HCT116 (cell line): Measurements from ENCODE around the gene PLEKHM3. TPM values are rescaled to one million over a fixed set of nuclear protein-coding genes. Genes with fewer than 3 reads are reported as not detected.

ENCODE experiments used
- ATAC-seq: fragments of 200-7000 bp; cut with Tn5 transposase; 2 replicates; pipeline ENCODE4 v1.9.1; 2020; ENCODE audit warnings: mild to moderate bottlenecking, moderate library complexity
- BruUV-seq: library from RNA; stranded (reverse); fragments of 400-500 nt; replicated peaks from 2 replicates; lab custom pipeline; 2021; lab: Mats Ljungman, UMichigan
- CTCF ChIA-PET: fragments of 300-600 bp; sonication (Branson Sonifier 250); formaldehyde crosslinking; loops from one replicate; lab custom pipeline; 2021; ENCODE audit warnings: antibody characterized with exemption; lab: Charles Lee
- POLR2A ChIA-PET: fragments of 300-600, 350-600 bp; sonication (Branson Sonifier 250); formaldehyde crosslinking; loops from one replicate; lab custom pipeline; 2021; ENCODE audit warnings: antibody characterized with exemption; lab: Charles Lee
- RAD21 ChIA-PET, 2 experiments: fragments of 300-600 bp; sonication (Branson Sonifier 250); formaldehyde crosslinking; loops; one replicate each; lab custom pipeline; 2023; ENCODE audit warnings: low total read pairs in 2 of 2; ENCODE audit not compliant: uncharacterized antibody in 2 of 2, unreplicated experiment in 2 of 2, low non-redundant PET in 1 of 2; lab: Charles Lee
- DNase-seq: peaks from one replicate; pipeline ENCODE4 v3.0.0-alpha.2; 2010; ENCODE audit warnings: low read depth, low spot score
- H2AFZ ChIP-seq: fragments of 200-600 bp; shearing (Covaris generic), sonication (generic); 2 replicates; pipeline ENCODE4 v1.6.1; 2017; ENCODE audit warnings: low read depth, mixed run types, mixed read lengths, antibody characterized with exemption, low read length; ENCODE audit not compliant: poor library complexity, severe bottlenecking
- H3K27ac ChIP-seq: 2 replicates; pipeline ENCODE4 v1.5.1; 2012; ENCODE audit warnings: low read depth, low read length
- H3K27me3 ChIP-seq: fragments of 200-600 bp; sonication (generic); 2 replicates; pipeline ENCODE4 v1.6.1; 2016; ENCODE audit warnings: mixed run types, low read length, mixed read lengths; ENCODE audit not compliant: insufficient read depth
- H3K36me3 ChIP-seq, 2 experiments: fragments of 200-500 bp in 1 of 2; fragments of 200-600 bp in 1 of 2; sonication (Bioruptor generic) in 1 of 2; sonication (generic) in 1 of 2; 2 replicates each; pipeline versions ENCODE4 v1.5.1 to v1.6.1; 2014 to 2016; ENCODE audit warnings: low read length in 2 of 2, inconsistent platforms in 1 of 2, mixed read lengths in 1 of 2, mixed run types in 1 of 2; ENCODE audit not compliant: insufficient read depth in 2 of 2, control insufficient read depth in 1 of 2
- H3K4me1 ChIP-seq, 2 experiments: fragments of 200-600 bp in 1 of 2; sonication (generic) in 1 of 2; 2 replicates each; pipeline versions ENCODE4 v1.5.1 to v1.6.1; 2012 to 2017; ENCODE audit warnings: low read length in 2 of 2, inconsistent platforms in 1 of 2, mild to moderate bottlenecking in 1 of 2, mixed read lengths in 1 of 2, mixed run types in 1 of 2, moderate library complexity in 1 of 2; ENCODE audit not compliant: insufficient read depth in 2 of 2, control insufficient read depth in 1 of 2
- H3K4me2 ChIP-seq: fragments of 200-600 bp; sonication (generic); 2 replicates; pipeline ENCODE4 v1.6.1; 2017; ENCODE audit warnings: mixed run types, low read length, mixed read lengths
- H3K4me3 ChIP-seq, 2 experiments: fragments of 200-600 bp in 1 of 2; sonication (generic) in 1 of 2; replicated peaks in 1 of 2; 2 replicates each; pipeline ENCODE4 v1.5.1; 2011 to 2016; ENCODE audit warnings: low read length in 2 of 2, control low read depth in 1 of 2, low read depth in 1 of 2, mild to moderate bottlenecking in 1 of 2, mixed read lengths in 1 of 2, mixed run types in 1 of 2
- H3K79me2 ChIP-seq: fragments of 200-600 bp; sonication (generic); 2 replicates; pipeline ENCODE4 v1.6.1; 2017; ENCODE audit warnings: mild to moderate bottlenecking, mixed run types, low read length, moderate library complexity, mixed read lengths; ENCODE audit not compliant: insufficient read depth
- H3K9ac ChIP-seq: fragments of 200-600 bp; sonication (generic); 2 replicates; pipeline ENCODE4 v1.6.1; 2016; ENCODE audit warnings: low read length, mixed read lengths
- H3K9me2 ChIP-seq: fragments of 200-600 bp; sonication (generic), shearing (Covaris generic); 2 replicates; pipeline ENCODE4 v1.6.1; 2017; ENCODE audit warnings: mixed run types, mild to moderate bottlenecking, moderate library complexity; ENCODE audit not compliant: insufficient read depth
- H3K9me3 ChIP-seq, 2 experiments: fragments of 200-500 bp in 1 of 2; fragments of 200-600 bp in 1 of 2; sonication (Bioruptor generic) in 1 of 2; sonication (generic) in 1 of 2; 2 replicates each; pipeline ENCODE4 v1.6.1; 2014 to 2017; ENCODE audit warnings: low read length in 2 of 2, mixed read lengths in 2 of 2, inconsistent platforms in 1 of 2, low read depth in 1 of 2, mild to moderate bottlenecking in 1 of 2, mixed run types in 1 of 2, moderate library complexity in 1 of 2; ENCODE audit not compliant: control insufficient read depth in 1 of 2, insufficient read depth in 1 of 2
- H4K20me1 ChIP-seq: fragments of 200-600 bp; sonication (generic), shearing (Covaris generic); 2 replicates; pipeline ENCODE4 v1.6.1; 2017; ENCODE audit warnings: mixed run types, mild to moderate bottlenecking, moderate library complexity; ENCODE audit not compliant: insufficient read depth
- CTCF ChIP-seq, 3 experiments: fragments of 200-600 bp in 1 of 3; sonication (generic) in 1 of 3; IDR thresholded peaks in 2 of 3; conservative IDR thresholded peaks in 1 of 3; 2 replicates each; pipeline ENCODE4 v1.5.1; 2012 to 2017; ENCODE audit warnings: low read depth in 2 of 3, low read length in 2 of 3, antibody characterized with exemption in 1 of 3, borderline replicate concordance in 1 of 3, control low read depth in 1 of 3, mild to moderate bottlenecking in 1 of 3, mixed read lengths in 1 of 3, mixed run types in 1 of 3, moderate library complexity in 1 of 3; ENCODE audit not compliant: insufficient read depth in 1 of 3
- POLR2A ChIP-seq: IDR thresholded peaks from 2 replicates; pipeline ENCODE4 v1.7.0; 2011; ENCODE audit warnings: borderline replicate concordance; ENCODE audit not compliant: insufficient read depth, insufficient read length; ENCODE audit errors: extremely low read depth
- SIN3A ChIP-seq: IDR thresholded peaks from 2 replicates; pipeline ENCODE4 v1.6.1; 2012; ENCODE audit warnings: low read depth
- ZFX ChIP-seq: fragments of 450-650 bp; IDR thresholded peaks from 2 replicates; pipeline ENCODE4 v1.6.1; 2017
- ZNF274 ChIP-seq: fragments of 200-500 bp; sonication (Bioruptor generic); IDR thresholded peaks from 2 replicates; pipeline ENCODE4 v1.6.1; 2014; ENCODE audit warnings: mild to moderate bottlenecking, low read depth, low read length, inconsistent platforms
- intact Hi-C: fragments of 100-400 bp; cut with micrococcal nuclease; formaldehyde crosslinking; loops from 2 replicates; pipeline ENCODE4 v1.10.0; 2022
- total RNA-seq: library from RNA; stranded (reverse); gene quantifications from one replicate; pipeline ENCODE4 v1.2.1, GENCODE V29; 2021; ENCODE audit not compliant: unreplicated experiment

The PLEKHM3 gene
- total RNA-seq, 1 experiment from 2014 or later, result 6.3 TPM

- TF ChIP-seq CTCF (IDR thresholded peaks at IDR 0.05 in 2 of 3, conservative IDR thresholded peaks at IDR 0.05 in 1 of 3; ENCODE audit: borderline replicate concordance in 1 of 3, insufficient read depth in 1 of 3, low read depth in 2 of 3, low read length in 2 of 3) (no peak), ZNF274 (no peak)
Measured at GRCh38 chr2:207830778-207831438, 194.4 kb downstream of the PLEKHM3 start (continued).

- TF ChIP-seq SIN3A (no peak), ZFX (no peak), POLR2A (no peak), ZNF274 (no peak)
- TF ChIP-seq, all 23 proteins: peak for 0
- Histone ChIP-seq H3K9me3 (no peaks in the 10 kb centered on the region), H3K36me3 (no peaks in the 10 kb centered on the region), H3K79me2 (no peaks in the 10 kb centered on the region), H3K9ac (no peak overlapping the region), H3K27me3 (no peaks in the 10 kb centered on the region), H3K27ac (no peak overlapping the region), H3K4me3 (no peak overlapping the region), H2AFZ (no peak overlapping the region), H4K20me1 (no peaks in the 10 kb centered on the region), H3K4me1 (peaks cover 17 to 21% of the 10 kb centered on the region in 2 experiments), H3K4me2 (peak overlapping the region; percentile 41), H3K9me2 (no peaks in the 10 kb centered on the region)
- ChIA-PET RAD21 (interaction anchor here in 1 of 2 experiments (0.9 kb wide), 1 partner anchor 136 kb away, joined by 3 read pairs; no protein-coding TSS in a partner anchor), CTCF (no interaction called here), POLR2A (no interaction called here)
- ATAC-seq (peak; percentile 63), DNase-seq (no peak)
- no TSS peak for BruUV-seq
- intact Hi-C loops, result no loop called here
Measured at GRCh38 chr2:207828361-207829057, 196.8 kb downstream of the PLEKHM3 start.
